ENCODE data around the gene SLC25A33.

SLC25A33 gene

GRCh38 chr1:9588551-9589143, 49.4 kb downstream of the SLC25A33 start, which contains the start of gene TMEM201:
Gene TMEM201 (plus strand): TSS chr1:9588911. CDS start chr1:9588931, 20 bp downstream.
- peak; percentile 92 for DNase-seq (ENCODE audit: low read depth)

GRCh38 chr1:9589144-9589718, 50.0 kb downstream of the SLC25A33 start:
- DNase-seq (ENCODE audit: low read depth), result no peak

- no peak for DNase-seq (ENCODE audit: low read depth)
These were observed 50.5 kb downstream of the SLC25A33 start for GRCh38 chr1:9589719-9590157.

- no peak for DNase-seq (ENCODE audit: low read depth)
These were observed 50.9 kb downstream of the SLC25A33 start for GRCh38 chr1:9590201-9590600.

- DNase-seq (ENCODE audit: low read depth), result no peak
These were observed 51.8 kb downstream of the SLC25A33 start for GRCh38 chr1:9590945-9591668.

GRCh38 chr1:9591669-9592509, 52.6 kb downstream of the SLC25A33 start:
- DNase-seq (ENCODE audit: low read depth), result no peak

GRCh38 chr1:9592510-9593075, 53.3 kb downstream of the SLC25A33 start:
- no peak for DNase-seq (ENCODE audit: low read depth)

- no peak for DNase-seq (ENCODE audit: low read depth)
These were observed 53.9 kb downstream of the SLC25A33 start for GRCh38 chr1:9593147-9593491.

GRCh38 chr1:9593492-9594465, 54.5 kb downstream of the SLC25A33 start:
- no peak for DNase-seq (ENCODE audit: low read depth)

- DNase-seq (ENCODE audit: low read depth), result no peak
These were observed 55.3 kb downstream of the SLC25A33 start for GRCh38 chr1:9594471-9595155.

- DNase-seq (ENCODE audit: low read depth), result no peak
These were observed 56.1 kb downstream of the SLC25A33 start for GRCh38 chr1:9595156-9595967.

- DNase-seq (ENCODE audit: low read depth), result no peak
These were observed 56.7 kb downstream of the SLC25A33 start for GRCh38 chr1:9595968-9596340.

- DNase-seq (ENCODE audit: low read depth), result no peak
These were observed 57.3 kb downstream of the SLC25A33 start for GRCh38 chr1:9596415-9597123.

- DNase-seq (ENCODE audit: low read depth), result no peak
These were observed 58.4 kb downstream of the SLC25A33 start for GRCh38 chr1:9597361-9598315.

- DNase-seq (ENCODE audit: low read depth), result no peak
These were observed 59.0 kb downstream of the SLC25A33 start for GRCh38 chr1:9598316-9598700.

GRCh38 chr1:9599741-9600140, 60.5 kb downstream of the SLC25A33 start:
- no peak for DNase-seq (ENCODE audit: low read depth)

All from stimulated activated CD8-positive, alpha-beta memory T cell treated with anti-CD3 and anti-CD28 coated beads, Interleukin-15, amount 100 ng/mL, for 24 hours (primary cell).